Measurements from ENCODE around the gene STX7. TPM values are rescaled to one million over a fixed set of nuclear protein-coding genes. Genes with fewer than 3 reads are reported as not detected.

Gene STX7
- total RNA-seq, 1 donor from 2014 or later: 98.4 TPM

DNA sequence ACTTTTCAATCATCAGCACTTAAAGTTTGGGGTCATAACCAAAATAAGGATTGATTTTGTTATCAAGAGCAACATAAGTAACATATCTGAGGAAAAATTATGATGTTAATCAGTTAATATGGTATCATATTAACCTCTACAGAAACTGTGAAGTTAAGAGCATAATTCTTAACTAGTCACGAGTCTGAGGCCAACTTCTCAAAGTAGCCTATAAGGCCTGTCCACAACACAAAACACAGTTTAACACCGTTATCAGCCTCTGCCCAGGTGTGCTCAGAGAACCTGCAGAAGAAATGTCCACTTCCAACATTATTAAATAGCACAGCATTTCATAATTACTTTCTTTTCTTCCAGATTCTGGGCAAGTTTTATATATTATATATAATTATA lies 1.1 kb downstream of the STX7 start:
- DNase-seq (ENCODE audit: low spot score) (no peak), ATAC-seq (no peak)
- intact Hi-C loops (cut with DNase I): no loop called here

DNA sequence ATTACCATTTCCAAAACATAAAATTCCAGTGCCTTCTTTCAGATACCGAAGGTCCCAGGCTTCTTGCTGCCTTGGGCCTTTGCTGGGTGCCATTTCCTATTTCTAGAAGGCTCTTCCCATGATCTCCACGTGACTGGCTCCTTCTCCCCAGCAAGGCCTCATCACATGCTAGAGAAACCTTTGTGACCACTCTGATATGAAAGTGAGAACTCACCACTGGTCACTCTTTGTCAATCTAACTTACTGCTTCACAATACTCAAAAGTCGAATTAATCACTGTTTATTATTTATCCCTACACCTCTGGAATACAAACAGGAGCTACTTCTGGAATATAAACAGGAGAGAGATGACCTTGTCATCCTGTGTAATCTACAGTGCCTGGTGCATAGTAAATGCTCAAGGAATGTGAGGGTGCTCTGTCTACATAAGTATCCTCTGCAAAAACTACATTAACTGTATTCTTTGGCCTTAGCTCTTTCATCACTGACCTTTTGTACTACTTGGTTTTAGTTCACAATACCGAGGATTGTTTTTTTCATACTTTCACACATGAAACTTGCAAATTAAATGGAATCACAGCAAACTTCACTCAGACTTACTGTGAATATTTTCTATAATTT lies 1.6 kb downstream of the STX7 start:
- intact Hi-C loops (cut with DNase I): no loop called here
- DNase-seq (ENCODE audit: low spot score) (peak; percentile 66), ATAC-seq (no peak)

DNA sequence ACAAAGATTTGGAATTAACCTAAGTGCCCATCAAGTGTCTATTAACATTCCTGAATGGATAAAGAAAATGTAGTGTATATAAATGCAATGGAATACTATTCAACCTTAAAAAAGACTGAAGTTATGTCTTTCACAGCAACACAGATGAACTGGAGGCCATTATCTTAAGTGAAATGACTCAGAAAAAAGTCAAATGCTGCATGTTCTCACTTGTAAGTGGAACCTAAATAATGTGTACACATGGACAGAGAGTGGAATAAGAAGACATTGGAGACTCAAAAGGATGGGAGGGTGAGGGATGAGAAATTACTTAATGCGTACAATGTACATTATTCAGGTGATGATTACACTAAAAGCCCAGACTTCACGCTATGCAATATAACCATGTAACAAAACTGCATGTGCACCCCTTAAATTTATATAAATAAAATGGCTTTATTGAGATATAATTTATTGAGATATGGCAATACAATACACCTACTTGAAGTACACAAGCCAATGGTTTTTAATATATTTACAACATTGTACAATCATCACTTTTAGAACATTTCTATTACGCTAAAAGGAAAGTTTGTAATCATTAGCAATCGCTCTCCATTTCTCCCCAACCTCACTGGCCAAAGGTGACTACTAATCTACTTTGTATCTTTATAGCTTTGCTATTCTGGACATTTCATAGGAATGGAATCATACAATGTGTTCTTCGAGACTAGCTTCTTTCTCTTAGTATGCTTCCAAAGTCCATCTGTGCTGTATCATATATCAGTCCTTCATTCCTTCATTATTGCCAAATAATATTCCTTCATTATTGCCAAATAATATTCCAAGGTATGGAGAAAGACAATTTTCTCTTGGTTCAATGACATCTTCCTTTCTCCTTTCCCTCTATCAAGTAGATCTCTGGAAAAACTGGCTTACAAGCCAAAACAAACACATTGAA lies 5.8 kb downstream of the STX7 start:
- no peak for DNase-seq (ENCODE audit: low spot score)
- intact Hi-C loops (cut with DNase I): no loop called here
- ATAC-seq: no peak

DNA sequence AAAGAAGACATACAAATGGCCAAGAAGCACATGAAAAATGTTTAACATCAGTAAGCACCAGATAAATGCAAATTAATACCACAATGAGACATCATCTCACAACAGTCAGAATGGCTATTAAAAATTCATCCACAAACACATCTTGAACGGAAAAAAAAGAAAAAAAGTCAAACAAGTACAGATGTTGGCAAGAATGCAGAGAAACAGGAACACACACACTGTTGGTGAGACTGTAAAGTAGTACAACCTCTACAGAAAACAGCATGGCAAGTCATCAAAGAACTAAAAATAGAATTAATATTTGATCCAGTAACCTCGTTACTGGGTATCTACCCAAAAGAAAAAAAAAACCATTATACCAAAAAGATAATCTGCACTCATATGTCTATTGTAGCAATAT lies 6.5 kb downstream of the STX7 start:
- no peak for DNase-seq (ENCODE audit: low spot score)
- intact Hi-C loops (cut with DNase I): no loop called here
- no peak for ATAC-seq

DNA sequence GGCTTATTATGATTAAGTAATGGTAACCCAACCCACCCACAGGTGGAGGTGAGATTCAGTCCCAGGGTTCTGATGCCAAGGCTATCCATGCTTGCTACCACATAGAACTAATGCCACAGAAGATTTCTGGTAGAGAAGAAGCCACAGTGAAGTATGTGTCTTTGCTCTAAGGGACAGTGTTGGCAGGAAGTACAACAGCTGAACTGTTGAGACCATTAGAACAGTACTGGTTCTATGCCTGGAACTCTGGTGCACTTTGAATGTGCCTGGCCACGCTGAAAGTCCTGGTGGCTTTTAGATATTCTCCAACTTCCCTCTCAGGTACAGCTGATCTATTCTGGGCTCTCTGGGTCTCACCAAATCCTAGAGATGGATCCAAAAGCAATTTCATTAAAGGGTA lies 7.8 kb downstream of the STX7 start:
- DNase-seq (ENCODE audit: low spot score) (no peak), ATAC-seq (no peak)
- intact Hi-C loops (cut with DNase I): no loop called here

DNA sequence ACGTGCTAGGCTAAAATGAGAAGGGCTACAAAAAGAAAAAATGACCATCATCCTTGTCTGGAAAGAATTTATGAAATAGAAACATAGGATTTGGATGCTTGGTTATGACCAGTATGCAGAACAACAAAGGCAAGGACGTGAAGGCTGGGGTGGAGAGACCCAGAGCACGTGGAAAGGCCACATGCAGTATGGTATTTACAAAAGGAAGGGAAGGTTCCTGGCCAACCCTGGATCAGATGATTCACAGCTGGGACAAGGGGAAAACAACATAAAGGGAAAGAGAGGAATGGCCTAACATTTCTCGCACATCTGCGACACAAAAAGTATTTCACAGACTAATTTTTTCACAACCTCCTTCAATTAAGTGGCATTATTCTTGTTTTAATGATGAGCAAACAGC lies 8.2 kb downstream of the STX7 start:
- DNase-seq (ENCODE audit: low spot score): no peak
- ATAC-seq: peak; percentile 55
- intact Hi-C loops (cut with DNase I): no loop called here

DNA sequence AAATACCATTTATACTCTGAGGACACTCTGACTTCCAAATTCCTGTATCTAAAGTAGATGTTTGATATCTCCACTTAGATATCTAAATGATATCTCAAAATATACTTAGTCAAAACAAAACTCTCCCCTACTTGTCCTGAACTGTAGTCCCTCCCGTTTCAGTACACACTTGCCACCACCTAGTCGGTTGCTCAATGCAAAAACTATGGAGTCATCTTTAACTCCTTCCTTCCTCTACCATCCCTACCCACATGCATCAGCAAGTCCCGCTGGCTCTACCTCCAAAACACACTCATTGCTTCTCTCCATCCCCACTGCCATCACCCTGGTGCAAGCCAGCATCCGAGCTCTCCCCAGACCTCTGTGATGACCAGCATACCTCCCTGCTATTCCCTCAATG lies 13.2 kb downstream of the STX7 start:
- no peak for ATAC-seq
- no peak for DNase-seq (ENCODE audit: low spot score)
- intact Hi-C loops (cut with DNase I): no loop called here

DNA sequence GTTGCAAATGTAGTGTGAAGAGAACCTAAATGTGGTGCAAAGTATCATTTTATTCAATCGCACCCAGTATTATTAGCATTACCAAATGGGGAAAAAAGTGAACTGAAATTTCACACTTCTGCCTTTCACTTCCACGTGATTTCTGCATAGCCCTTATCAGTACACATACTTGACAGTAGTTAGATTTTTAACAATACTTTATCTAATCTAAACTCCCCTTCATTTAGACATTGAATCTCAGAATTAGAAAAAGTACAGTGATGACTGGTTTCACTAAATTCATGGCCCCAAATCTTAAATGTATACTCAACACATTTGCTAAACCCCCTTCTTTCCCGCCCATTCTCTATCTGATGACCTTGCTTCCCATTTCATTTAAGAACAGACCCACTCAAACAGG lies 14.3 kb downstream of the STX7 start:
- intact Hi-C loops (cut with DNase I): no loop called here
- DNase-seq (ENCODE audit: low spot score) (no peak), ATAC-seq (no peak)

DNA sequence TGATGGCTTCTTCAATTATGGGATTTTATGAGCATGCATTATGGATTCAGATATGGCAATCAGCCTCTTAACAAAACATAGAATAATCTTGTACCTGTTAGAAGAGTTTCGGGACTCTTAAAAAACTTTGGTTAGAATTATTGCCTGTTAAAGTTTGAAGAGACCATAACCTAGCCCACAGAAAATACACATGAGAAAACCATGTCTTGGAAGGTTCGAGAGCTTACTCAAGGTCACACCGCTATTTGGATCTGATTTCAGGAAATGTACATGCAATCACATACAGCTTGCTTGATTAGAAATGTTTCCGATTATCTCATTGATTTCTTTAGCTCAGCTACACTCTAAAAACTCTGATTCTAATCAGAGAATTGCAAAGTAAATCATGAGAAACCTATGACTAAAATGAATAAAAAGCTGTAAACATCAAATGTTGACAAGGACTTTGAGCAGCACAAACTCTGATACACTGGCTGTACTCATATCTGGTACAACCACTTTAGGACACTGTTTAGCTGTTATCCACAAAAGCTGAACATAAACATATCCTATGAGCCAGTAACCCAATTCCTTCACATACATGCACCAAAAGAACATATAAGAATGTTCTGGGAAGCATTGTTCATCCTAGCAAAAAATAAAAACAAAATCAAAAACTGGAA lies 16.3 kb downstream of the STX7 start:
- DNase-seq (ENCODE audit: low spot score) (no peak), ATAC-seq (no peak)
- intact Hi-C loops (cut with DNase I): no loop called here

DNA sequence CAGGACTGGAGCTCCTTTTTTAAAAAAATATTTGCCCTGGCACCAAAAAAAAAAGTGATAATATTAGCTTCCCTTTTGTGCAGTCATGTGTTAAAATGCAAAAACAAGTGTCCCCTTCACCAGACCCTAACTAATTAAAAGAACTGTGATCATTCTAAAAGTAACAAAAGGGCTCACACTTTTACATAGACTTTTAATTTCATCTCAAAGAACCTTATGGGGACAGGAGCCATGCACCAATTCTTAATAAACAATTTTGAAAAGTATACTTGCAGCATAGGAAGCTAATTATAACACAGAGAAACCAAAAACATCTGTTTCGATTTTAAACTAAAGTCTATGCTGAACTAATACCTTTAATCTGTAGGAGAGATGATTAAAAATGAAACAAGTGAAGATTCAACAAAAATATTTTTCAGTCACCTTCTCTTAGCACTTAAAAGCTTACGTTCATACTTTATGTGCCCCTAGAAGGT lies 17.3 kb downstream of the STX7 start:
- intact Hi-C loops (cut with DNase I): no loop called here
- ATAC-seq (no peak), DNase-seq (ENCODE audit: low spot score) (no peak)

DNA sequence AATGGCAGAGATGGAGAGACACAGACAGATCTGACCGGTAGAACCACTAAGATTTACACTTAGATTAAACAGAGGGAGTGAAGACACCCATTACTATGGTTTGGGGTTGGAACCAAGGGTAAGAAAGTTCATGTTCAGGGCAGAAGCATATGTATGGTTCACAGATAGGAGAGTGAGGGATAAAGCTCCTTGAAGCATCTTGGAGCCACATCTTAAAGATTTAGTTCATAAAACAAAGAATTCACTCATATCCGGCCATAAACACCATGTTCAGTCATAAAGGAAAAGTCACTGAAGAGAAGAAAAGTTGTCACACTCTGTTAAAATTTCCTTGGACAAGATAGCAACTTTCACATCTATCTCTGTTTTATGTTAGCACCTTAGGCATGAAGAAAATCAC lies 18.0 kb downstream of the STX7 start:
- ATAC-seq: no peak
- no peak for DNase-seq (ENCODE audit: low spot score)
- intact Hi-C loops (cut with DNase I): no loop called here

DNA sequence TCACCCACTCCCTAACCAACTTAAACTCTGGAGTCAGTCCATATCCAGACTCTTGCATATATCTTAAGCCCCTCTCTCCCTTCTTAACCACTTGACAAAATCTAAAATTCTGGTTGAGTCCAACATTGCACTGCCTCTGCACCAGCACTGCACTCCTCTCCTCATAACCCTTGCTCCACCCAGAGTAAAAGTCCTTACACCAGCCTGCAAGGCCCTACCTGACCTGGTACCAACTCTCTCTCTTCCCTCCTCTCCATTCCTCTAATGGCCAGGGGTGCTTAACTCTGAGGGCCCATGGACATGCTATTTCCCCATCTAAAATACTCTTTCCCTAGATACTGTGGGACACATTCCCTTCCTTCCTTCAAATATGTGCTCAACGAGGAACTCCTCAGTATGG lies 21.0 kb downstream of the STX7 start:
- ATAC-seq (no peak), DNase-seq (ENCODE audit: low spot score) (no peak)
- intact Hi-C loops (cut with DNase I): no loop called here

DNA sequence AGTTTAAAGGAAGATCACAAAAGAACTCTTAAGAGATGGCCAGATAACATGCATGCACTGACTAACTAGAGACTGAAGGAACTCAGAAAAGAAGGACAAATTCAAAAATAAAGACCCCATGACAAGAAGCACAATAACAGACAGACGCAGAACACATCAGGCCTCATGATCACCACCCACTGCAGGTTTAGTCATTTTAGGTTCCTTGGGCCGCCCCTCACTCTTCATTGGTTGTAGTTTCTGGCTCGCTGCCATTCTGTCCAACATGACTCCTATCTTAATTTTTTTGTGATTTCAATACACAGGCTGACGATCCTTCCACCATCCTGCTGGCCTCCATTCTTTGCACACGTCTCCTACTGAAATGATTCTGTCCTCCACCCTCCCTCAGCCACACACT lies 21.6 kb downstream of the STX7 start:
- DNase-seq (ENCODE audit: low spot score) (peak; percentile 67), ATAC-seq (peak; percentile 44)
- intact Hi-C loops (cut with DNase I): no loop called here

DNA sequence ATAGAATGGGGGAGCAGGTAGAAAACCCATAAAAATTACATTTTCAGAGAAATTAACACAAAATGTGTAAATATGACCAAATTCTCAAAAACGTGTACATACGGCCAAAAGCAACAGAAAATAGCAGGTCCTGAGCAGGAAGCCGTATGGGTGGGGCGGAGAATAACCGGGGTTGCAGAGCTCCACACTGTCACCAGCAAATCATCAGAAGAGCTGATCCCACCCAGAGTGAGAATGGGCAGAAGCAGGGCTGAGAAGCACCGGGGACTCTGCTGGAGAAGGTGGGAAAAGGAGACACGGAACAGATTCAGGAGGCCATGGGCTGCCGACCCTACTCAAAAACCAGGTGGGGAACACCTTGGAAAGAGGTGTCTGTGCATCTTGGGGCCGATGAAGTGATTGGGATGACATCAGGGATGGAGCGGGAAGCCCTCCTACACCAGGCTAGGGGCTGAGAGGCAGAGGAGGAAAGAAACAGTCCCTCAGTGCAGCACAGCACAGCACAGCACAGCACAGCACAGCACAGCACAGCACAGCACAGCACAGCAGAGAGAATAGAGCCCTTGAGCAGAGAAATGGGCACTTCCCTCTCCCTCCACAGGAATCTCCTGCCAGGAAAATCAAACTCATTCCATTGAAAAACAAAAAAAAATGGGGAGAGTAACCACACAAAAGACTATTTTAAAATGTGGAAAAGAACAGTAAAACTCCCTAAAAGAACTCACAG lies 22.3 kb downstream of the STX7 start:
- DNase-seq (ENCODE audit: low spot score) (no peak), ATAC-seq (peak; percentile 75)

DNA sequence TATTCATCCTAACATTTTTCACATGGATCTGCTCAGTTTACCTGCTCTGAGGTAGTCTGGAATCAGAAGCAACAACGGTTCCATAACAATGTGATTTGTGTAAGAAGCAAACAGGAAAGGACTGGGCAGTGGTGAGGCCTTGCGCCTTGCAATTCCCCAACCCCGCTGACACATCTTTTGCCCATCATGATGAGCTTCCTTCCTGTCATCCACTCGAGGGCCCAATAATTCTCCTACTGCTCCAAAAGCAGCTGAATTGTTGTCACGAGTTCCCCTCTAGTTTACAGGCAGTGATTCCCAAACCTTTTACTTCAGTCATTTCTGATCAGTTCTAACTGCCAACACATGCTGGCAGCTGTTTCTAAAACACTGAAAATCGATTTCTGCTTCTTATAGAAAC lies 22.9 kb downstream of the STX7 start:
- no peak for DNase-seq (ENCODE audit: low spot score)
- peak; percentile 89 for ATAC-seq
- intact Hi-C loops (cut with DNase I): no loop called here

More for the DNA sequence above, 22.3 kb downstream of the STX7 start:
- intact Hi-C loops (cut with DNase I): no loop called here

DNA sequence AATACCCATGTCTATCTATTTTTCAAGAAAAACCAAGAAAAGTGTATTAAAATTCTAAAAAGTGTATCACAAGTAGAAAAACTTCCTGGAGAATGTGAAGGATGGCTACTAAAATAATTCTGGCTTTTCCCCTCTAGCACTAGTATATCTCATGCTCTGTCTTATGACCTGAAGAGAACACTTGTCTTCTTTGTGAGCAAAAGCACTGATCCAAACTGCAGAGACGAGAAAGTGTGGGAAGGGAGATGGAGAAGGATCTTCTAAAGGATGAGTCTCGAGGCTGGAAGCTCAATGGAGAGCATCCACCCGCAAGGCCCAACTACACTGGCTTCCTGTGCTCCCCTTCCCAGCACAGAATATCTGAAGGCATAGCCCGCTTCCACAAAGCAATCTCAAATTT lies 23.5 kb downstream of the STX7 start:
- ATAC-seq (no peak), DNase-seq (ENCODE audit: low spot score) (no peak)
- intact Hi-C loops (cut with DNase I): loop anchor here (10.0 kb wide), 1 partner anchor 215 kb away; no protein-coding TSS in a partner anchor

DNA sequence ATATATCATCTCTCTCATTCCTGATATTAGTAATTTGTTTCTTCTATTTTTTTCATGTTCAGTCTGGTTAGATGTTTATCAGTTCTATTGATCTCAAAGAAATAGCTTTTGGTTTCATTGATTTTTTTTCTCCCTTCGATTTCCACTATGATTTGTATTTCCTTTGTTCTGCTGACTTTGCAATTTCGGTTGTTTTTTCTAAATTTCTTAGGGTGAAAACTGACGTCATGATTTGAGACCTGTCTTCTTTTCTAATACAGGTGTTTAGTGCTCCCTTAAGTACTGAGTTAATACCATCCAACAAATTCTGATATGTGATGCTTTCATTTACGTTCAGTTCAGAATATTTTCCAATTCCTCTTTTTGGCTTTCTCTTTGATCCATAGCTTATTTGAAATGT lies 25.2 kb downstream of the STX7 start:
- DNase-seq (ENCODE audit: low spot score): no peak
- intact Hi-C loops (cut with DNase I): loop anchor here (10.0 kb wide), 1 partner anchor 213 kb away; no protein-coding TSS in a partner anchor
- no peak for ATAC-seq

DNA sequence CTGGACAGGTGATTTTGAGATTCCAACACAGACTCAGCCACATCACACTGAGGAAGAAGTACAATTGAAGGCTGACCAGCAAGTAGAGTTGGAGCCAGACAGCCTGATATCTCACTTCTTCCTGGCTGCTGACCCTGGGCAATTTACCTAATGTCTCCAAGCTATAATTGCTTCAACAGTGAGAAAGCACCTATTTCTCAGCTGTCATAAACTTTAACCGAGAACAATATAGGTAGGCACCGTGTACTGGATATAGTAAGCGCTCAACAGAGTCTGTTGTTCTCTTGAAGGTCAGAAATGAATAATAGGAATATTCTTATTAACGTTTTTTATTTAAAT lies 28.3 kb downstream of the STX7 start:
- DNase-seq (ENCODE audit: low spot score): no peak
- no peak for ATAC-seq
- intact Hi-C loops (cut with DNase I): loop anchor here (10.0 kb wide), 1 partner anchor 210 kb away; no protein-coding TSS in a partner anchor
